K562 (cell line): ENCODE results near the gene RHOBTB3. TPM values are rescaled to one million over a fixed set of nuclear protein-coding genes. Genes with fewer than 3 reads are reported as not detected.
A peak's percentile ranks its signal among the peaks of the same experiment; 100 is the strongest.

Source experiments
- CBX1 ChIP-seq: sonication (generic); IDR thresholded peaks from 2 replicates; pipeline ENCODE4 v1.6.1; 2016; ENCODE audit warnings: antibody characterized with exemption, low read depth, mild to moderate bottlenecking
- EP400 ChIP-seq: fragments of 450-650 bp; IDR thresholded peaks from 2 replicates; pipeline ENCODE4 v1.6.1; 2017; ENCODE audit warnings: antibody characterized with exemption, mild to moderate bottlenecking, moderate library complexity
- HDAC1 ChIP-seq, 2 experiments: fragments of 450-650 bp; IDR thresholded peaks; 2 replicates each; pipeline ENCODE4 v1.6.1; 2016 to 2017; ENCODE audit warnings: inconsistent platforms in 1 of 2, mild to moderate bottlenecking in 1 of 2, moderate library complexity in 1 of 2
- HDAC2 ChIP-seq: fragments of 450-650 bp; IDR thresholded peaks from 2 replicates; pipeline ENCODE4 v1.6.1; 2016; ENCODE audit warnings: mild to moderate bottlenecking
- HNRNPK ChIP-seq: fragments of 200-400 bp; formaldehyde crosslinking; IDR thresholded peaks from one replicate; pipeline ENCODE4 v1.6.1; 2018; ENCODE audit warnings: mild to moderate bottlenecking, low read depth, low read length; ENCODE audit not compliant: poor library complexity, severe bottlenecking
- HNRNPUL1 ChIP-seq: fragments of 200-400 bp; formaldehyde crosslinking; IDR thresholded peaks from 2 replicates; pipeline ENCODE4 v1.6.1; 2017; ENCODE audit warnings: low read length
- NR2F6 ChIP-seq: fragments of 450-650 bp; formaldehyde crosslinking; IDR thresholded peaks from 2 replicates; pipeline ENCODE4 v1.4.0; 2020; ENCODE audit warnings: mild to moderate bottlenecking
- OTX1 ChIP-seq: fragments of 450-650 bp; formaldehyde crosslinking; IDR thresholded peaks from 2 replicates; pipeline ENCODE4 v1.4.0; 2022; ENCODE audit warnings: mild to moderate bottlenecking
- PHB ChIP-seq: fragments of 250-450 bp; sonication (Bioruptor Pico); IDR thresholded peaks from 2 replicates; pipeline ENCODE4 v1.5.0; 2021
- RNF2 ChIP-seq: sonication (generic); IDR thresholded peaks from 2 replicates; pipeline ENCODE4 v1.6.1; 2016
- SIN3A ChIP-seq, 2 experiments: fragments of 150-350 bp in 1 of 2; IDR thresholded peaks; 2 replicates each; pipeline ENCODE4 v1.6.1; 2011 to 2016; ENCODE audit warnings: borderline replicate concordance in 2 of 2, low read depth in 2 of 2, low read length in 2 of 2, mild to moderate bottlenecking in 2 of 2, moderate library complexity in 2 of 2; ENCODE audit not compliant: control insufficient read depth in 1 of 2
- SMARCB1 ChIP-seq: IDR thresholded peaks from 2 replicates; pipeline ENCODE4 v1.6.1; 2011; ENCODE audit warnings: improper control_type of control experiment, low read depth; ENCODE audit not compliant: insufficient read length
- STAG1 ChIP-seq: sonication (generic); formaldehyde crosslinking; IDR thresholded peaks from 2 replicates; pipeline ENCODE4 v1.5.0; 2020; ENCODE audit warnings: missing genetic modification reagents, borderline replicate concordance
- TCF7L2 ChIP-seq: fragments of 150-350 bp; IDR thresholded peaks from 2 replicates; pipeline ENCODE4 v1.6.1; 2016; ENCODE audit warnings: low read depth, mild to moderate bottlenecking, low read length, moderate library complexity
- TFAP4 ChIP-seq: sonication (generic); formaldehyde crosslinking; IDR thresholded peaks from 2 replicates; pipeline ENCODE4 v1.8.0; 2022; ENCODE audit warnings: missing genetic modification reagents, mild to moderate bottlenecking, moderate library complexity, borderline replicate concordance
- THRB ChIP-seq: fragments of 450-650 bp; formaldehyde crosslinking; conservative IDR thresholded peaks from 2 replicates; pipeline ENCODE4 v1.4.0; 2022; ENCODE audit warnings: mild to moderate bottlenecking, missing genetic modification characterization
- ZNF3 ChIP-seq: fragments of 250-450 bp; sonication (Bioruptor Pico); IDR thresholded peaks from 2 replicates; pipeline ENCODE4 v1.5.0; 2021; ENCODE audit warnings: mild to moderate bottlenecking, moderate library complexity
- ZNF778 ChIP-seq: fragments of 450-650 bp; formaldehyde crosslinking; IDR thresholded peaks from 2 replicates; pipeline ENCODE4 v1.4.0; 2020; ENCODE audit warnings: mild to moderate bottlenecking, moderate library complexity
- polyA plus RNA-seq, 8 experiments: library from polyadenylated mRNA; depleted of rRNA in 4 of 8; stranded (reverse) in 5 of 8; unstranded in 3 of 8; fragments of >200 nt; fragmentation: Nextera tagmentation in 2 of 8; fragmentation: Illumina TruSeq in 1 of 8; extraction: Ambion mirVana in 2 of 8; extraction: Trizol in 1 of 8; gene quantifications; 2 replicates each; pipeline versions ENCODE4 v1.2.1 to v1.2.3, GENCODE V29; 2011 to 2014; ENCODE audit warnings: inconsistent platforms in 1 of 8, missing spikeins in 1 of 8
- total RNA-seq, 7 experiments: library from RNA; depleted of rRNA in 6 of 7; stranded (reverse); fragments of >200 nt in 6 of 7; fragmentation: Illumina TruSeq in 2 of 7; extraction: Trizol in 2 of 7; gene quantifications; 2 replicates each; pipeline versions ENCODE4 v1.2.1 to v1.2.3, GENCODE V29; 2011 to 2021; ENCODE audit warnings: low replicate concordance in 1 of 7
- TF ChIP-seq, protein P1 (sequence below): sonication (generic); formaldehyde crosslinking; IDR thresholded peaks from 2 replicates; pipeline ENCODE4 v1.8.0; 2023; ENCODE audit warnings: mild to moderate bottlenecking, missing genetic modification reagents
- TF ChIP-seq, protein P2 (sequence below): fragments of 450-650 bp; formaldehyde crosslinking; IDR thresholded peaks from 2 replicates; pipeline ENCODE4 v1.4.0; 2020; ENCODE audit warnings: mild to moderate bottlenecking

The RHOBTB3 gene
- total and polyA plus RNA-seq, 9 of the 15 experiments (the other 6 are each of a cell fraction or from before 2014, with no cell fraction given) = 39.7 to 143 (median 115) TPM

DNA sequence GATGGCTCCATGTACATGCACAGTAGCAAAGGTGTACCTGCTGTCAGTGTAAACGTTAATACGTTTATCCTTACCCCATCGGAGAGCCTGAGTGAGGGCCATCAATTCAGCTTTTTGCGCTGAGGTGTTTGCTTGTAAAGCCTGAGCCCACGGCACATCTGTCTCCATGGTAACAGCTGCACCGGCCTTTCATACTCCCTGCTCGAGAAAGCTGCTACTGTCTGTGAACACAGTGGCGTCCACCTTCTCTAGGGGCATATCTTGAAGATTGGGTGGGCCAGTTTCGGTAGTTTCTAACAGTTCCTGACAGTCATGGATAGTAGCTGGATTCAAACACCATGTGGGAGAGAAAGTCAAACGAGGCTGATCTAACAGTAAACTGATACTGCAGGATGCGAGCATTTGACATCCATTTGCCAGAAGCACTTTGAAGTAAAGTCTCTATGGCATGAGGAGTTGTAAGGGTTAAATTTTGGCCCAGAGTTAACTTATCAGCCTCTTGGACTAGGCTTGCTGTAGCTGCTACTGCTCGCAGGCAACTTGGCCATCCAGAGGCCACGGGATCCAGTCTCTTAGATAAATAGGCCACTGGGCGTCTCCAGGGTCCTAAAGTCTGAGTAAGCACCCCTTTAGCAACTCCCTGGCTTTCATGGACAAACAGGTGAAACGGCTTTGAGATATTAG, 21.0 kb upstream of the RHOBTB3 start (continued):
- TF ChIP-seq, protein P1, sequence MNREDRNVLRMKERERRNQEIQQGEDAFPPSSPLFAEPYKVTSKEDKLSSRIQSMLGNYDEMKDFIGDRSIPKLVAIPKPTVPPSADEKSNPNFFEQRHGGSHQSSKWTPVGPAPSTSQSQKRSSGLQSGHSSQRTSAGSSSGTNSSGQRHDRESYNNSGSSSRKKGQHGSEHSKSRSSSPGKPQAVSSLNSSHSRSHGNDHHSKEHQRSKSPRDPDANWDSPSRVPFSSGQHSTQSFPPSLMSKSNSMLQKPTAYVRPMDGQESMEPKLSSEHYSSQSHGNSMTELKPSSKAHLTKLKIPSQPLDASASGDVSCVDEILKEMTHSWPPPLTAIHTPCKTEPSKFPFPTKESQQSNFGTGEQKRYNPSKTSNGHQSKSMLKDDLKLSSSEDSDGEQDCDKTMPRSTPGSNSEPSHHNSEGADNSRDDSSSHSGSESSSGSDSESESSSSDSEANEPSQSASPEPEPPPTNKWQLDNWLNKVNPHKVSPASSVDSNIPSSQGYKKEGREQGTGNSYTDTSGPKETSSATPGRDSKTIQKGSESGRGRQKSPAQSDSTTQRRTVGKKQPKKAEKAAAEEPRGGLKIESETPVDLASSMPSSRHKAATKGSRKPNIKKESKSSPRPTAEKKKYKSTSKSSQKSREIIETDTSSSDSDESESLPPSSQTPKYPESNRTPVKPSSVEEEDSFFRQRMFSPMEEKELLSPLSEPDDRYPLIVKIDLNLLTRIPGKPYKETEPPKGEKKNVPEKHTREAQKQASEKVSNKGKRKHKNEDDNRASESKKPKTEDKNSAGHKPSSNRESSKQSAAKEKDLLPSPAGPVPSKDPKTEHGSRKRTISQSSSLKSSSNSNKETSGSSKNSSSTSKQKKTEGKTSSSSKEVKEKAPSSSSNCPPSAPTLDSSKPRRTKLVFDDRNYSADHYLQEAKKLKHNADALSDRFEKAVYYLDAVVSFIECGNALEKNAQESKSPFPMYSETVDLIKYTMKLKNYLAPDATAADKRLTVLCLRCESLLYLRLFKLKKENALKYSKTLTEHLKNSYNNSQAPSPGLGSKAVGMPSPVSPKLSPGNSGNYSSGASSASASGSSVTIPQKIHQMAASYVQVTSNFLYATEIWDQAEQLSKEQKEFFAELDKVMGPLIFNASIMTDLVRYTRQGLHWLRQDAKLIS = no peak
- TF ChIP-seq ZNF3 (CRISPR knock-in tag) (no peak), HDAC1 (IDR thresholded peaks at IDR 0.05) (peak; percentile 38 to 53; a peak in 2 of 4 replicates), CBX1 (no peak), TCF7L2 (no peak), HNRNPUL1 (no peak), HNRNPK (no peak), STAG1 (CRISPR knock-in tag) (no peak), OTX1 (CRISPR knock-in tag) (no peak; the same call in 1 of the 2 replicates), ZNF778 (CRISPR knock-in tag) (no peak), HDAC2 (peak; percentile 20; the same call in 1 of the 2 replicates), PHB (no peak), THRB (CRISPR knock-in tag) (no peak), SMARCB1 (no peak), SIN3A (IDR thresholded peaks at IDR 0.05; ENCODE audit: borderline replicate concordance in 2 of 2, control insufficient read depth in 1 of 2, low read depth in 2 of 2, low read length in 2 of 2) (no peak), EP400 (peak; percentile 32; the same call in 1 of the 2 replicates), TFAP4 (CRISPR knock-in tag) (peak; percentile 65), RNF2 (peak; percentile 71; the same call in 1 of the 2 replicates), NR2F6 (CRISPR knock-in tag) (no peak)
- TF ChIP-seq, protein P2, sequence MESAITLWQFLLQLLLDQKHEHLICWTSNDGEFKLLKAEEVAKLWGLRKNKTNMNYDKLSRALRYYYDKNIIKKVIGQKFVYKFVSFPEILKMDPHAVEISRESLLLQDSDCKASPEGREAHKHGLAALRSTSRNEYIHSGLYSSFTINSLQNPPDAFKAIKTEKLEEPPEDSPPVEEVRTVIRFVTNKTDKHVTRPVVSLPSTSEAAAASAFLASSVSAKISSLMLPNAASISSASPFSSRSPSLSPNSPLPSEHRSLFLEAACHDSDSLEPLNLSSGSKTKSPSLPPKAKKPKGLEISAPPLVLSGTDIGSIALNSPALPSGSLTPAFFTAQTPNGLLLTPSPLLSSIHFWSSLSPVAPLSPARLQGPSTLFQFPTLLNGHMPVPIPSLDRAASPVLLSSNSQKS (CRISPR knock-in tag) = no peak
